Caco-2 (cell line): ENCODE measurements around the gene JAKMIP3. TPM values are rescaled to one million over a fixed set of nuclear protein-coding genes. Genes with fewer than 3 reads are reported as not detected.

Source experiments
- BruUV-seq: library from RNA; stranded (reverse); fragments of 400-500 nt; replicated peaks from 2 replicates; lab custom pipeline; 2021; lab: Mats Ljungman, UMichigan
- CTCF ChIA-PET: fragments of 300-600 bp; sonication (Branson Sonifier 250); formaldehyde crosslinking; loops from one replicate; lab custom pipeline; 2022; ENCODE audit warnings: antibody characterized with exemption; lab: Charles Lee
- POLR2A ChIA-PET: fragments of 300-600 bp; sonication (Branson Sonifier 250); formaldehyde crosslinking; loops from one replicate; lab custom pipeline; 2022; ENCODE audit warnings: antibody characterized with exemption; lab: Charles Lee
- DNase-seq, 2 experiments: peaks; one replicate each; pipeline versions ENCODE4 v3.0.0 to v3.0.0-alpha.2; 2020 to 2022
- H3K27me3 ChIP-seq: replicated peaks from 2 replicates; pipeline ENCODE4 v1.6.0; 2011; ENCODE audit warnings: low read length; ENCODE audit not compliant: control insufficient read depth, insufficient read depth
- H3K36me3 ChIP-seq: 2 replicates; pipeline ENCODE4 v1.5.1; 2011; ENCODE audit warnings: low read length; ENCODE audit not compliant: control insufficient read depth, insufficient read depth
- H3K4me1 ChIP-seq: fragments of 250-450 bp; sonication (Bioruptor Pico); 2 replicates; pipeline ENCODE4 v1.5.1; 2020; ENCODE audit warnings: mild to moderate bottlenecking
- H3K4me3 ChIP-seq: 2 replicates; pipeline ENCODE4 v1.5.1; 2011; ENCODE audit warnings: low read depth, mild to moderate bottlenecking, control low read depth, low read length
- H3K9me3 ChIP-seq: fragments of 250-450 bp; sonication (Bioruptor Pico); 2 replicates; pipeline ENCODE4 v1.5.1; 2020; ENCODE audit warnings: mild to moderate bottlenecking, moderate library complexity
- H3K27ac Mint-ChIP-seq: one replicate; pipeline ENCODE4 v1.8.0; 2022; ENCODE audit warnings: mixed read lengths; ENCODE audit not compliant: unreplicated experiment
- H3K27me3 Mint-ChIP-seq: one replicate; pipeline ENCODE4 v1.8.0; 2022; ENCODE audit warnings: mixed read lengths; ENCODE audit not compliant: insufficient read depth, unreplicated experiment
- H3K36me3 Mint-ChIP-seq: one replicate; pipeline ENCODE4 v1.8.0; 2022; ENCODE audit warnings: mild to moderate bottlenecking, mixed read lengths; ENCODE audit not compliant: insufficient read depth, unreplicated experiment
- H3K4me1 Mint-ChIP-seq: one replicate; pipeline ENCODE4 v1.8.0; 2022; ENCODE audit warnings: low read depth, mixed read lengths; ENCODE audit not compliant: unreplicated experiment
- H3K4me3 Mint-ChIP-seq: one replicate; pipeline ENCODE4 v1.8.0; 2022; ENCODE audit warnings: mild to moderate bottlenecking, moderate library complexity, mixed read lengths; ENCODE audit not compliant: unreplicated experiment
- H3K9me3 Mint-ChIP-seq: one replicate; pipeline ENCODE4 v1.8.0; 2022; ENCODE audit warnings: mixed read lengths; ENCODE audit not compliant: unreplicated experiment
- CTCF ChIP-seq, 2 experiments: fragments of 200-600 bp in 1 of 2; IDR thresholded peaks; 1 replicate in 1 of 2; 2 replicates in 1 of 2; pipeline versions ENCODE4 v1.5.1 to v1.8.0; 2011 to 2022; ENCODE audit warnings: antibody characterized with exemption in 1 of 2, control low read depth in 1 of 2, inconsistent platforms in 1 of 2, low read depth in 1 of 2, low read length in 1 of 2, mild to moderate bottlenecking in 1 of 2, moderate library complexity in 1 of 2; ENCODE audit not compliant: insufficient read depth in 1 of 2, severe bottlenecking in 1 of 2, unreplicated experiment in 1 of 2
- intact Hi-C: fragments of 100-400 bp; cut with micrococcal nuclease; formaldehyde crosslinking; loops from one replicate; pipeline ENCODE4 v1.10.0; 2022; ENCODE audit not compliant: unreplicated experiment
- total RNA-seq: library from RNA; stranded (reverse); gene quantifications from 2 replicates; pipeline ENCODE4 v1.2.3, GENCODE V29; 2022

JAKMIP3 gene
- total RNA-seq, 1 experiment from 2014 or later = 0.50 TPM

- intact Hi-C loops = no loop called here
- H3K4me1 Mint-ChIP-seq = no peaks in the 10 kb centered on the region
- H3K36me3 ChIP-seq = no peaks in the 10 kb centered on the region
- H3K9me3 Mint-ChIP-seq = no peaks in the 10 kb centered on the region
- no peaks in the 10 kb centered on the region for H3K9me3 ChIP-seq
- POLR2A ChIA-PET = no interaction called here
- H3K27me3 Mint-ChIP-seq = no peaks in the 10 kb centered on the region
- TF ChIP-seq CTCF (IDR thresholded peaks at IDR 0.05; ENCODE audit: insufficient read depth in 1 of 2, low read depth in 1 of 2, low read length in 1 of 2, severe bottlenecking in 1 of 2, unreplicated experiment in 1 of 2) = no peak
- H3K27me3 ChIP-seq = no peaks in the 10 kb centered on the region
- peaks cover 6% of the 10 kb centered on the region; the same call in 1 of the 2 replicates for H3K4me1 ChIP-seq
- H3K36me3 Mint-ChIP-seq = no peaks in the 10 kb centered on the region
- H3K27ac Mint-ChIP-seq = no peak overlapping the region
- CTCF ChIA-PET = no interaction called here
- H3K4me3 Mint-ChIP-seq = no peak overlapping the region
- DNase-seq = no peak
- BruUV-seq = no TSS peak
- H3K4me3 ChIP-seq = no peak overlapping the region
Measured at GRCh38 chr10:132097609-132098377, 32.0 kb downstream of the JAKMIP3 start.

GRCh38 chr10:132098539-132099388, 33.0 kb downstream of the JAKMIP3 start:
- H3K4me1 ChIP-seq = peaks cover 6% of the 10 kb centered on the region; the same call in 1 of the 2 replicates
- H3K27me3 ChIP-seq = no peaks in the 10 kb centered on the region
- ChIA-PET CTCF (no interaction called here), POLR2A (no interaction called here)
- H3K4me1 Mint-ChIP-seq = no peaks in the 10 kb centered on the region
- no peak overlapping the region for H3K27ac Mint-ChIP-seq
- peak in 1 of 2 experiments; percentile 30 for DNase-seq
- no peaks in the 10 kb centered on the region for H3K27me3 Mint-ChIP-seq
- no peaks in the 10 kb centered on the region for H3K9me3 ChIP-seq
- no peaks in the 10 kb centered on the region for H3K36me3 Mint-ChIP-seq
- H3K4me3 ChIP-seq = no peak overlapping the region
- H3K4me3 Mint-ChIP-seq = no peak overlapping the region
- H3K36me3 ChIP-seq = no peaks in the 10 kb centered on the region
- no peak for TF ChIP-seq CTCF (IDR thresholded peaks at IDR 0.05; ENCODE audit: insufficient read depth in 1 of 2, low read depth in 1 of 2, low read length in 1 of 2, severe bottlenecking in 1 of 2, unreplicated experiment in 1 of 2)
- BruUV-seq = no TSS peak
- intact Hi-C loops = no loop called here
- H3K9me3 Mint-ChIP-seq = no peaks in the 10 kb centered on the region

GRCh38 chr10:132099389-132100090, 33.8 kb downstream of the JAKMIP3 start:
- Histone ChIP-seq H3K4me1 (peaks cover 6% of the 10 kb centered on the region; the same call in 1 of the 2 replicates), H3K9me3 (no peaks in the 10 kb centered on the region), H3K4me3 (no peak overlapping the region), H3K27me3 (no peaks in the 10 kb centered on the region), H3K36me3 (no peaks in the 10 kb centered on the region)
- Mint-ChIP-seq H3K36me3 (no peaks in the 10 kb centered on the region), H3K27ac (no peak overlapping the region), H3K27me3 (no peaks in the 10 kb centered on the region), H3K9me3 (no peaks in the 10 kb centered on the region), H3K4me1 (no peaks in the 10 kb centered on the region), H3K4me3 (no peak overlapping the region)
- no peak for TF ChIP-seq CTCF (IDR thresholded peaks at IDR 0.05; ENCODE audit: insufficient read depth in 1 of 2, low read depth in 1 of 2, low read length in 1 of 2, severe bottlenecking in 1 of 2, unreplicated experiment in 1 of 2)
- intact Hi-C loops = no loop called here
- ChIA-PET CTCF (no interaction called here), POLR2A (no interaction called here)
- DNase-seq = peak in 1 of 2 experiments; percentile 21
- no TSS peak for BruUV-seq
